ENCODE measurements around the gene MYO1D. TPM values are rescaled to one million over a fixed set of nuclear protein-coding genes. Genes with fewer than 3 reads are reported as not detected.

MYO1D gene
- total RNA-seq, 1 donor from 2014 or later: 11.9 TPM

DNA sequence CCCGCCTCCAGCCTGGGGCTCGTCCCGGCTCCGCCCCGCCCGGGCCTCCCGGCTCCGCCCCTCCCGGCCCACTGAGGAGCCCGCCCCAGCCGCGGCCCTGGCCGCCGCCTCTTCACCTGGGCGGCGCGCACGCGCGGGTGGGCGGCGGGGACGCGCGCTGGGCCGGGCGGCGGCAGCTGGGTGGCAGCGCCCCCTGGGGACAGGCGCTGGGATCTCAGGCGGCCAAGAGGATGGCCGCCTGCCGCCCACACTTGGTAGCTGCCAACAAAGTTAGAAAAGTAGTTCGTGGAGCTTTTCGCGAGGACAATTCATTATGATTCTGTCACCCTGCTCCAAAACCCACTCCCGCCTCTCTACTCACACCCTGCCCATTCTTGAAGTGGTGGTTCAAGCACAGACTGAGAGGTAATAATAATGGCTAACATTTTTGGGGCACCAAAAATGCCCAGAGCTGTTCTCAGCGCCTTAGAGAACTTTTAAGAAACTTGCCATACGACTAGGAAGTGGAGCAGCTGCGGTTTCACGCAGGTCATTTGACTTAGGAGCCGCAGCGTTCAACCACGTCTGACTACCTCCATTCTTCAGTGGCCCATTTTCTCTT, 340 bp upstream of the MYO1D start:
- Mint-ChIP-seq H3K27me3 (ENCODE audit: low read depth) (peaks cover 56% of the 10 kb centered on the region), H3K4me3 (peak overlapping the region; percentile 90), H3K36me3 (ENCODE audit: low read depth) (no peaks in the 10 kb centered on the region), H3K9me3 (no peaks in the 10 kb centered on the region), H3K4me1 (peaks cover 17% of the 10 kb centered on the region), H3K27ac (ENCODE audit: unreplicated experiment) (no peak overlapping the region)
- TF ChIP-seq, protein P1, sequence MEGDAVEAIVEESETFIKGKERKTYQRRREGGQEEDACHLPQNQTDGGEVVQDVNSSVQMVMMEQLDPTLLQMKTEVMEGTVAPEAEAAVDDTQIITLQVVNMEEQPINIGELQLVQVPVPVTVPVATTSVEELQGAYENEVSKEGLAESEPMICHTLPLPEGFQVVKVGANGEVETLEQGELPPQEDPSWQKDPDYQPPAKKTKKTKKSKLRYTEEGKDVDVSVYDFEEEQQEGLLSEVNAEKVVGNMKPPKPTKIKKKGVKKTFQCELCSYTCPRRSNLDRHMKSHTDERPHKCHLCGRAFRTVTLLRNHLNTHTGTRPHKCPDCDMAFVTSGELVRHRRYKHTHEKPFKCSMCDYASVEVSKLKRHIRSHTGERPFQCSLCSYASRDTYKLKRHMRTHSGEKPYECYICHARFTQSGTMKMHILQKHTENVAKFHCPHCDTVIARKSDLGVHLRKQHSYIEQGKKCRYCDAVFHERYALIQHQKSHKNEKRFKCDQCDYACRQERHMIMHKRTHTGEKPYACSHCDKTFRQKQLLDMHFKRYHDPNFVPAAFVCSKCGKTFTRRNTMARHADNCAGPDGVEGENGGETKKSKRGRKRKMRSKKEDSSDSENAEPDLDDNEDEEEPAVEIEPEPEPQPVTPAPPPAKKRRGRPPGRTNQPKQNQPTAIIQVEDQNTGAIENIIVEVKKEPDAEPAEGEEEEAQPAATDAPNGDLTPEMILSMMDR (conservative IDR thresholded peaks at IDR 0.05): peak; percentile 89
- DNase-seq (ENCODE audit: low read depth, low spot score): peak; percentile 84

DNA sequence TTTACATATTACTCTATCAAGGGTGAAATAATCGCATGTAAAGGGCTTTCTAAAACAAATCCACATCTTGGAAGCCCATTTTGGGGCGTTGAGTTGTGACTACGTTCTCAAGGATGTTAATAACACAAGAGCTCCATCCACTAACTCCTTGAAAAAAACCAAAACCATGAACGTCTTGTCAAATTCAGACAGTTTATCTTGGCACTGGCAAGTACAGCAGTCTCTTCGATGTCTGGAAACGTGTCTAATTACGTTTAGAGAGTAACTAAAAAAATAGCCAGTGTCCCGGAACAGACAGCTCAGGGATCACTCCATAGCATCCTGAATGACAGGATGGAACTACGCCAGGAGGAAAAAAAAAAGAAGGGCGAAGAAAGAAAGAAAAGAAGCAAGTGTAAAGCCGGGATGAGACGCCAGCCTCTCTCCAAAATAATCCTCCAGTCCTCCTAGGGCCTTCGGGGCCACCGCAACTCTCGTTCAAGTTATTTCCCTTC, 954 bp downstream of the MYO1D start:
- no peaks in the 10 kb centered on the region for H3K9me3 Mint-ChIP-seq
- no peak for DNase-seq (ENCODE audit: low read depth, low spot score)
- no peaks in the 10 kb centered on the region for H3K36me3 Mint-ChIP-seq (ENCODE audit: low read depth)
- H3K4me3 Mint-ChIP-seq: peak overlapping the region; percentile 92
- peaks cover 58% of the 10 kb centered on the region for H3K27me3 Mint-ChIP-seq (ENCODE audit: low read depth)
- H3K27ac Mint-ChIP-seq (ENCODE audit: unreplicated experiment): no peak overlapping the region
- TF ChIP-seq, protein P1 (conservative IDR thresholded peaks at IDR 0.05): no peak
- H3K4me1 Mint-ChIP-seq: peaks cover 14% of the 10 kb centered on the region

DNA sequence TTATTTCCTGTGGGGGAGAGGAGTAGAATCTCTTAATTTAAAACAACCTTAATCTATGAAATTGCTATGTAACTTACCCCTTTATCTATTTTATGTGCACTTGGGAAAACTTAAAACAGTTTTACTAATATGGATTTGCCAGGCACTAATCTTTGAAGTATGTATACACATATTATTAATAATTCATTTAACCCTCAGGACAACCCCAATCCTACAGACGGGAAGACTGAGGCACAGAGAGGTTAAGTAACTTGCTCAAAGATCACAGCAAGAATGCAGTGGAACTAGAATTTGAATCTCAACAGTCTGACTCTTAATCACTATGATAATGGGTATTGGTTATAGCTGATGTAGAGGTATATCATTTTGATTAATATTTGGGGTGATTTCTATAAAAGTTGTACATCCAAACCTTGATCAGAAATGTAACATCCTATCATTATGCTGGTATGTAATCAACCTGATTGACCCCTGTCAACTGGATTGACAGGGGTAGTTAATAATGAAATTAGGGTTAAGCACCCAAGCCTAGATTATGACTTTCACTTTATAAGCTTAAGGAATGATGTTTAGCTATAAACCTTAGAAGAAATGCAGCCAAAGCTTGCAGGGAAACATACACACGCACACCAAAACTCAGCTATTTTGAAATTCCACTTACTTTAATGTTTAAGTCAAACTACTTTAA, 1.6 kb downstream of the MYO1D start:
- peaks cover 56% of the 10 kb centered on the region for H3K27me3 Mint-ChIP-seq (ENCODE audit: low read depth)
- H3K9me3 Mint-ChIP-seq: no peaks in the 10 kb centered on the region
- H3K4me3 Mint-ChIP-seq: peak overlapping the region; percentile 92
- no peak for DNase-seq (ENCODE audit: low read depth, low spot score)
- H3K36me3 Mint-ChIP-seq (ENCODE audit: low read depth): no peaks in the 10 kb centered on the region
- H3K4me1 Mint-ChIP-seq: peaks cover 10% of the 10 kb centered on the region
- H3K27ac Mint-ChIP-seq (ENCODE audit: unreplicated experiment): no peak overlapping the region
- TF ChIP-seq, protein P1 (conservative IDR thresholded peaks at IDR 0.05): no peak

DNA sequence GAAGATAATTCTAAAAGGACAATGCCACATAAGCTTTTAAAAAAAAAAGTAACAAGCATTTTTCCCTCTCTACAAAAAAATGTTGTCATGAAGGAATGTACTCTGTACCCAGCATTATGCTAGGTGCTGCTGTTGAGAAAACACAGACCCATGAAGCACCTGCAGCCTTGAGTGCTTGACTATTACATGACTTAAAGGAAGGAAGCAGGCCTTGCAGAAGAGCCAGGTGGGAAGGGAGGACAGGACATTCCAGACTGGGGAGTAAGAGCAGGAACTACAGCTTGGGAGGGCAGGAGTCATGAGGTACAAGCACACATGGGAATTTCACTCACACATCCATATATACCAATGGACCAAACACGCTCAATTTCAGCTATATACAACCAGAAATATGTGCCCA, 3.8 kb downstream of the MYO1D start:
- TF ChIP-seq, protein P1 (conservative IDR thresholded peaks at IDR 0.05): no peak
- H3K9me3 Mint-ChIP-seq: no peaks in the 10 kb centered on the region
- H3K27me3 Mint-ChIP-seq (ENCODE audit: low read depth): peaks cover 44% of the 10 kb centered on the region
- H3K4me1 Mint-ChIP-seq: peaks cover 10% of the 10 kb centered on the region
- H3K36me3 Mint-ChIP-seq (ENCODE audit: low read depth): no peaks in the 10 kb centered on the region
- DNase-seq (ENCODE audit: low read depth, low spot score): no peak
- no peak overlapping the region for H3K27ac Mint-ChIP-seq (ENCODE audit: unreplicated experiment)
- H3K4me3 Mint-ChIP-seq: no peak overlapping the region

DNA sequence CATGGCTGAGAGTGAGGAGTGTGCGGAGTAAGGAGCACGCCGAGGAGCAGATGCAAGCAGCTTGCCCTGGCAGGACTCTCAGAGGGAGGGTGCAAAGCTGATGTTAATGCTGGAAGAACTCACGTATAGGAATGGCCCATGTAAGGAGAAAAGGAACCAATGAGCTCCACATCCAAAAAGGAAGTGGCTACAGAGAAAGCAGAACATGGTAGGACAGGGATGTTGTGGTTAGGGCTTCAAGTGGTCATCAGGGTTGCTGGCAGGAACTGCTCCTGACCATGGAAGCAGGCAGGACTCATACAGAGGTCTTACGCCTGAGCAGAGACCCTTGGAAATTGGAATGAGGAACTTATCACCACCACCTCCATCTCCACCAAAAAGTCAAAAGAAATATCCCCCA, 5.2 kb downstream of the MYO1D start:
- H3K27ac Mint-ChIP-seq (ENCODE audit: unreplicated experiment): no peak overlapping the region

More for the DNA sequence above, 5.2 kb downstream of the MYO1D start:
- TF ChIP-seq, protein P1 (conservative IDR thresholded peaks at IDR 0.05): no peak
- peaks cover 39% of the 10 kb centered on the region for H3K27me3 Mint-ChIP-seq (ENCODE audit: low read depth)
- peak overlapping the region; percentile 54 for H3K4me3 Mint-ChIP-seq
- no peaks in the 10 kb centered on the region for H3K36me3 Mint-ChIP-seq (ENCODE audit: low read depth)
- peaks cover 5% of the 10 kb centered on the region for H3K4me1 Mint-ChIP-seq
- no peaks in the 10 kb centered on the region for H3K9me3 Mint-ChIP-seq
- DNase-seq (ENCODE audit: low read depth, low spot score): no peak
